Body of pancreas (tissue), 4 donors: ENCODE results near the gene COL5A2. TPM values are rescaled to one million over a fixed set of nuclear protein-coding genes. Genes with fewer than 3 reads are reported as not detected.
A peak's percentile ranks its signal among the peaks of the same experiment; 100 is the strongest.

Experiments
- ATAC-seq: fragments of 150-250 bp; one replicate; pipeline ENCODE4 v1.9.1; 2016
- DNase-seq, 4 donors: peaks; one replicate each; pipeline ENCODE4 v3.0.0-alpha.2; 2019
- H3K27ac ChIP-seq, 4 donors: fragments of 200-600 bp; sonication (generic); 1 replicate in 3 of 4; 2 replicates in 1 of 4; pipeline versions ENCODE4 v1.5.1 to v1.6.1; 2016 to 2019; ENCODE audit warnings: mild to moderate bottlenecking in 1 of 4, mixed read lengths in 1 of 4, moderate library complexity in 1 of 4
- H3K27me3 ChIP-seq, 2 donors: fragments of 200-600 bp; sonication (generic); one replicate each; pipeline ENCODE4 v1.6.0; 2016; ENCODE audit warnings: mild to moderate bottlenecking in 1 of 2
- H3K36me3 ChIP-seq, 2 donors: fragments of 200-600 bp; sonication (generic); replicated peaks in 1 of 2; 2 replicates each; pipeline ENCODE4 v1.5.1; 2016; ENCODE audit warnings: low read depth in 2 of 2; ENCODE audit not compliant: insufficient read depth in 1 of 2
- H3K4me1 ChIP-seq: fragments of 200-600 bp; sonication (generic); one replicate; pipeline ENCODE4 v1.6.0; 2016
- H3K4me3 ChIP-seq, 2 donors: fragments of 200-600 bp; sonication (generic); 1 replicate in 1 of 2; 2 replicates in 1 of 2; pipeline ENCODE4 v1.5.1; 2016 to 2019
- H3K9me3 ChIP-seq, 3 donors: fragments of 200-600 bp; sonication (generic); 1 replicate in 2 of 3; 2 replicates in 1 of 3; pipeline ENCODE4 v1.5.1; 2016
- POLR2A ChIP-seq, 3 donors: fragments of 450-650 bp; IDR thresholded peaks; one replicate each; pipeline ENCODE4 v1.6.1; 2016; ENCODE audit warnings: antibody characterized with exemption in 3 of 3, mild to moderate bottlenecking in 2 of 3
- WGBS, 2 donors: methylation state at CpG; one replicate each; pipeline ENCODE4 v1.1.5; 2017; 5-methylcytosine and 5-hydroxymethylcytosine counted together
- intact Hi-C: fragments of 100-400 bp; cut with DNase I; formaldehyde crosslinking; loops from one replicate; pipeline ENCODE4 v1.15.1; 2023
- total RNA-seq, 2 donors: library from RNA; depleted of rRNA; stranded (reverse); fragments of >200 nt; gene quantifications; one replicate each; pipeline ENCODE4 v1.1.0, GENCODE V29; 2016
- TF ChIP-seq, protein P1 (sequence below), 7 experiments: fragments of 450-650 bp in 4 of 7; fragments of 200-600 bp in 3 of 7; sonication (generic) in 3 of 7; IDR thresholded peaks; one replicate each; pipeline ENCODE4 v1.5.1; 2016 to 2019; ENCODE audit warnings: antibody characterized with exemption in 7 of 7

COL5A2 gene
- total RNA-seq, 2 donors from 2014 or later = 10.1 to 24.1 TPM

GRCh38 chr2:189082376-189082975, 97.1 kb downstream of the COL5A2 start:
- H3K4me3 ChIP-seq = no peak overlapping the region
- ATAC-seq (no peak), DNase-seq (peak in 1 of 4 donors; percentile 19)
- no peaks in the 10 kb centered on the region for H3K27me3 ChIP-seq
- TF ChIP-seq, protein P1, sequence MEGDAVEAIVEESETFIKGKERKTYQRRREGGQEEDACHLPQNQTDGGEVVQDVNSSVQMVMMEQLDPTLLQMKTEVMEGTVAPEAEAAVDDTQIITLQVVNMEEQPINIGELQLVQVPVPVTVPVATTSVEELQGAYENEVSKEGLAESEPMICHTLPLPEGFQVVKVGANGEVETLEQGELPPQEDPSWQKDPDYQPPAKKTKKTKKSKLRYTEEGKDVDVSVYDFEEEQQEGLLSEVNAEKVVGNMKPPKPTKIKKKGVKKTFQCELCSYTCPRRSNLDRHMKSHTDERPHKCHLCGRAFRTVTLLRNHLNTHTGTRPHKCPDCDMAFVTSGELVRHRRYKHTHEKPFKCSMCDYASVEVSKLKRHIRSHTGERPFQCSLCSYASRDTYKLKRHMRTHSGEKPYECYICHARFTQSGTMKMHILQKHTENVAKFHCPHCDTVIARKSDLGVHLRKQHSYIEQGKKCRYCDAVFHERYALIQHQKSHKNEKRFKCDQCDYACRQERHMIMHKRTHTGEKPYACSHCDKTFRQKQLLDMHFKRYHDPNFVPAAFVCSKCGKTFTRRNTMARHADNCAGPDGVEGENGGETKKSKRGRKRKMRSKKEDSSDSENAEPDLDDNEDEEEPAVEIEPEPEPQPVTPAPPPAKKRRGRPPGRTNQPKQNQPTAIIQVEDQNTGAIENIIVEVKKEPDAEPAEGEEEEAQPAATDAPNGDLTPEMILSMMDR (IDR thresholded peaks at IDR 0.05) = no peak
- no peak for TF ChIP-seq POLR2A (IDR thresholded peaks at IDR 0.05)
- 88 to 91% methylated on average over 3 of the region's 3 CpGs for WGBS, 2 donors
- no peaks in the 10 kb centered on the region for H3K9me3 ChIP-seq
- no peaks in the 10 kb centered on the region for H3K4me1 ChIP-seq
- no peak overlapping the region for H3K27ac ChIP-seq
- no peaks in the 10 kb centered on the region for H3K36me3 ChIP-seq
- intact Hi-C loops = no loop called here

DNA sequence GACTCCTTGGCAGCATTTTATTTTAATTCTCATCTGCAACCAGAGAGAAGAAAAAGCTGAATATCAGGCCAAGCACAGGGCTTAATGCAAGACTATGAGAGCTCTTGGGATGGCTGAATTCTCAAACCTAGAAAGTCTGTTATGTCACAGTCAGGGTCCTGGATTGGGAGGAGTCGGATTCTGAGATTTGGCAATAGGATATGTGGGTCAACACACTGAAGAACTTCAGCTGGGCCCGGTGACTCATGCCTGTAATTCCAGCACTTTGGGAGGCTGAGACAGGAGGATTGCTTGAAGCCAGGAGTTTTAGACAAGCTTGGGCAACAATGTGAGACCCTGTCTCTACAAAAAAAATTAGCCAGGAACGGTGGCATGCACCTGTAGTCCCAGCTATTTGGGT, 103.0 kb downstream of the COL5A2 start:
- no peak for TF ChIP-seq POLR2A (IDR thresholded peaks at IDR 0.05)
- TF ChIP-seq, protein P1 (IDR thresholded peaks at IDR 0.05) = no peak
- ATAC-seq (peak; percentile 35), DNase-seq (peak in 2 of 4 donors; percentile 10 to 15)
- no peak overlapping the region for H3K27ac ChIP-seq
- H3K4me3 ChIP-seq = no peak overlapping the region
- no peaks in the 10 kb centered on the region for H3K9me3 ChIP-seq
- H3K27me3 ChIP-seq = no peaks in the 10 kb centered on the region
- no peaks in the 10 kb centered on the region for H3K36me3 ChIP-seq
- 55 to 69% methylated on average over 3 of the region's 3 CpGs for WGBS, 2 donors
- no peaks in the 10 kb centered on the region for H3K4me1 ChIP-seq
- intact Hi-C loops = no loop called here

DNA sequence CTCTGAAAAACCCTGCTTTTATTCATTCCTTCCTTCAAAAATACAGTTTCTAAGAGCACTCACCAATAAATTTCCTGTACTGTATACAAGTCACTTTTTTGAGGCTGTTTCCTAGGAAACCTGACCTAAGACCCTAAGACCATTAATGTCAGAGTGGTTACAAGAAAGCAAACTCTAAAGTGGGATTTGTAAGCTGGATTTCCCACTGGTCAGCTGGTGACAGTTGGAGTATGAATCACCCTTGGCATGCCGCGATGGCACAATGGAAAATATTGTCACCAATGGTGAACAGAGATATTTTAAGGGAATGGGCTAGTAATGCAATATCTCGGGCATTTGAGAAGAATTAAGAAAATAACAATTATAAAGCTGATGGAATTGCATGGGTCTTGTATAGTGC, 103.4 kb downstream of the COL5A2 start:
- intact Hi-C loops = no loop called here
- DNase-seq = no peak
- H3K4me1 ChIP-seq = no peaks in the 10 kb centered on the region
- no peaks in the 10 kb centered on the region for H3K27me3 ChIP-seq
- no peak overlapping the region for H3K27ac ChIP-seq
- no peak for ATAC-seq
- H3K36me3 ChIP-seq = no peaks in the 10 kb centered on the region
- no peak for TF ChIP-seq POLR2A (IDR thresholded peaks at IDR 0.05)
- TF ChIP-seq, protein P1 (IDR thresholded peaks at IDR 0.05) = no peak
- H3K4me3 ChIP-seq = no peak overlapping the region
- WGBS, 2 donors = 85% methylated on average over 3 of the region's 3 CpGs
- H3K9me3 ChIP-seq = no peaks in the 10 kb centered on the region

DNA sequence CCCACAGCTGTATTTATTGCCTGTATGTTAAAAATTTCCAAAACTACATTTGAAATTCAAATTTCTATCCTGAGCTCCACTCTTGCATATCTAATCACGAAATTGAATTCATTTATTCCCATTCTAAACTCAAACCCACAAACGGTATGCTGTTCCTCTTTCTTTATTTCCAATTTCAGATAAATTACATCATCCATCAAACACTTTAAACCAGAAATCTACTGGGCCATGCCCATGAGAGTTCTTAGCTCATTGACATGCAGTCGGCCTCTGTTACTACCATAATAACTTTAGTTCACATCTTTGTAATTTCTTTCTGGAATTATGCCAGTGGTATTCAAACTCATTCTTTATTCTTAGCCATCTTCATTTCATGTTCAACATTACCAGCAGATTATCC, 105.1 kb downstream of the COL5A2 start:
- H3K36me3 ChIP-seq = no peaks in the 10 kb centered on the region
- WGBS, 2 donors = 78 to 80% methylated on average over 3 of the region's 3 CpGs
- H3K27me3 ChIP-seq = no peaks in the 10 kb centered on the region
- no peak overlapping the region for H3K4me3 ChIP-seq
- H3K9me3 ChIP-seq = no peaks in the 10 kb centered on the region
- TF ChIP-seq POLR2A (IDR thresholded peaks at IDR 0.05) = no peak
- TF ChIP-seq, protein P1 (IDR thresholded peaks at IDR 0.05) = no peak
- H3K4me1 ChIP-seq = no peaks in the 10 kb centered on the region
- DNase-seq (no peak), ATAC-seq (no peak)
- intact Hi-C loops = no loop called here
- no peak overlapping the region for H3K27ac ChIP-seq

DNA sequence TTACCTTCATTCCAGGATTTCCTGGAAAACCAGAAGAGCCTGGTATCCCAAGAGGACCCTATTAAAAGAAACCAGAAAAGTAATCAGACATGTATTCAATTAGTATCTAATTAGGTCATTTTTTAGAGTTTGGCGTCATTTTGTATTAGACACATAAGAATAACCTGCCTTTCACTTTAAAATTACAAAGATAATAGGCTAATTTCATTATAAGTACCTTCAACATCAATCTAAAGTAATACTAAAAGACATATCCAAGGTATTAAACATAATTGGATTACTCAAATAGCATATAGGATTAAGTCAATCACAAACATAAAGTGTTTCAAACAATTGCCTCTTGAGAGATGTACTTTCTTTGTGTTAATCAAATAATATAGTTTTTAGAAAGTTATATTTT, 107.5 kb downstream of the COL5A2 start:
- no peaks in the 10 kb centered on the region for H3K9me3 ChIP-seq
- no peak for TF ChIP-seq POLR2A (IDR thresholded peaks at IDR 0.05)
- TF ChIP-seq, protein P1 (IDR thresholded peaks at IDR 0.05) = no peak
- no peaks in the 10 kb centered on the region for H3K4me1 ChIP-seq
- DNase-seq (no peak), ATAC-seq (no peak)
- no peak overlapping the region for H3K27ac ChIP-seq
- no peak overlapping the region for H3K4me3 ChIP-seq
- WGBS, 2 donors = 93 to 94% methylated on average over 1 of the region's 1 CpG
- H3K36me3 ChIP-seq = no peaks in the 10 kb centered on the region
- no peaks in the 10 kb centered on the region for H3K27me3 ChIP-seq
- intact Hi-C loops = no loop called here
